Measurements from ENCODE around the gene UGT2B7.
"Not testable (repeated sequence)": the region's sequence is repeated elsewhere in the genome, so short reads cannot be mapped to it uniquely, and the experiment has no call there.

UGT2B7 gene

GRCh38 chr4:69088473-69088872 lies 7.8 kb upstream of the UGT2B7 start:
- no peak for DNase-seq (ENCODE audit: low read depth)

GRCh38 chr4:69089388-69089787 lies 6.9 kb upstream of the UGT2B7 start:
- no peak for DNase-seq (ENCODE audit: low read depth)

- no peak for DNase-seq (ENCODE audit: low read depth)
Observed at GRCh38 chr4:69092190-69092589, 4.1 kb upstream of the UGT2B7 start.

GRCh38 chr4:69092980-69093568 lies 3.2 kb upstream of the UGT2B7 start:
- DNase-seq (ENCODE audit: low read depth), result no peak

GRCh38 chr4:69093681-69094080 lies 2.6 kb upstream of the UGT2B7 start:
- DNase-seq (ENCODE audit: low read depth), result no peak

GRCh38 chr4:69095301-69095731 lies 958 bp upstream of the UGT2B7 start:
- DNase-seq (ENCODE audit: low read depth), result no peak

GRCh38 chr4:69096810-69097209 lies 536 bp downstream of the UGT2B7 start:
- DNase-seq (ENCODE audit: low read depth), result no peak

- no peak for DNase-seq (ENCODE audit: low read depth)
Observed at GRCh38 chr4:69098470-69098869, 2.2 kb downstream of the UGT2B7 start.

GRCh38 chr4:69099910-69100309 lies 3.6 kb downstream of the UGT2B7 start:
- no peak for DNase-seq (ENCODE audit: low read depth)

- not testable (repeated sequence) for DNase-seq (ENCODE audit: low read depth)
Observed at GRCh38 chr4:69102668-69103067, 6.4 kb downstream of the UGT2B7 start.

- no peak for DNase-seq (ENCODE audit: low read depth)
Observed at GRCh38 chr4:69104719-69105275, 8.5 kb downstream of the UGT2B7 start.

GRCh38 chr4:69115151-69115850 lies 19.0 kb downstream of the UGT2B7 start:
- DNase-seq (ENCODE audit: low read depth), result not testable (repeated sequence)

GRCh38 chr4:69115851-69116213 lies 19.6 kb downstream of the UGT2B7 start:
- no peak for DNase-seq (ENCODE audit: low read depth)

GRCh38 chr4:69116645-69117321 lies 20.5 kb downstream of the UGT2B7 start:
- no peak for DNase-seq (ENCODE audit: low read depth)

GRCh38 chr4:69120870-69121269 lies 24.6 kb downstream of the UGT2B7 start:
- no peak for DNase-seq (ENCODE audit: low read depth)

- DNase-seq (ENCODE audit: low read depth), result no peak
Observed at GRCh38 chr4:69122476-69122875, 26.2 kb downstream of the UGT2B7 start.

- no peak for DNase-seq (ENCODE audit: low read depth)
Observed at GRCh38 chr4:69124941-69125340, 28.7 kb downstream of the UGT2B7 start.

GRCh38 chr4:69126024-69126423 lies 29.8 kb downstream of the UGT2B7 start:
- no peak for DNase-seq (ENCODE audit: low read depth)

GRCh38 chr4:69133993-69134392 lies 37.7 kb downstream of the UGT2B7 start:
- DNase-seq (ENCODE audit: low read depth), result no peak

- DNase-seq (ENCODE audit: low read depth), result no peak
Observed at GRCh38 chr4:69134471-69134870, 38.2 kb downstream of the UGT2B7 start.

- DNase-seq (ENCODE audit: low read depth), result no peak
Observed at GRCh38 chr4:69141320-69141719, 45.0 kb downstream of the UGT2B7 start.

- DNase-seq (ENCODE audit: low read depth), result no peak
Observed at GRCh38 chr4:69147334-69147733, 51.1 kb downstream of the UGT2B7 start.

- no peak for DNase-seq (ENCODE audit: low read depth)
Observed at GRCh38 chr4:69154021-69154420, 57.7 kb downstream of the UGT2B7 start.

Data from GM04504 (cell line).